ENCODE results near the gene RNPEPL1. TPM values are rescaled to one million over a fixed set of nuclear protein-coding genes. Genes with fewer than 3 reads are reported as not detected.

Gene RNPEPL1
- total RNA-seq, 1 experiment from 2014 or later = 25.8 TPM

- Histone ChIP-seq H3K27ac (ENCODE audit: low read length) (peak overlapping the region; percentile 92), H3K36me3 (ENCODE audit: low read depth, low read length) (no peaks in the 10 kb centered on the region; the same call in 1 of the 2 replicates), H3K4me1 (ENCODE audit: insufficient read depth, low read length) (peaks cover 60% of the 10 kb centered on the region), H4K20me1 (ENCODE audit: low read length) (no peaks in the 10 kb centered on the region), H3K79me2 (ENCODE audit: low read length) (peaks cover 26% of the 10 kb centered on the region), H3K9me3 (ENCODE audit: low read length) (no peaks in the 10 kb centered on the region), H3K4me2 (ENCODE audit: low read length) (peak overlapping the region; percentile 92), H3K9me2 (replicated peaks; ENCODE audit: low read length) (no peaks in the 10 kb centered on the region), H3K27me3 (ENCODE audit: low read length) (no peaks in the 10 kb centered on the region), H3K4me3 (ENCODE audit: low read length) (peak overlapping the region; percentile 62), H3K9ac (ENCODE audit: low read length) (peak overlapping the region; percentile 66), H2AFZ (ENCODE audit: low read length) (peak overlapping the region; percentile 70), H3F3A (ENCODE audit: low read length, unreplicated experiment) (peaks cover 4% of the 10 kb centered on the region)
- peak; percentile 76 for DNase-seq
- no TSS peak for BruUV-seq (replicated peaks)
- ChIA-PET CTCF (interaction anchor here (0.6 to 1.9 kb wide), 5 partner anchors 15 to 275 kb away, joined by 3 to 31 read pairs (median 4); partner anchors contain the start of gene CAPN10), POLR2A (ENCODE audit: unreplicated experiment) (interaction anchor here (0.6 to 1.9 kb wide), 4 partner anchors 14 to 772 kb away, joined by 3 to 8 read pairs (median 6); no protein-coding TSS in a partner anchor)
- peak; percentile 19 for ATAC-seq
- no peak for TF ChIP-seq EZH2phosphoT487 (IDR thresholded peaks at IDR 0.05; ENCODE audit: borderline replicate concordance, low read length)
- TF ChIP-seq CTCF (conservative IDR thresholded peaks at IDR 0.05; ENCODE audit: low read depth, low read length) = no peak
- no peak for TF ChIP-seq EZH2 (IDR thresholded peaks at IDR 0.05; ENCODE audit: low read length, unreplicated experiment)
- intact Hi-C loops (cut with micrococcal nuclease) = no loop called here
These were observed 2.7 kb upstream of the RNPEPL1 start for GRCh38 chr2:240565333-240566202.

GRCh38 chr2:240566203-240567136 lies 1.8 kb upstream of the RNPEPL1 start:
- peaks cover 56% of the 10 kb centered on the region for H3K4me1 ChIP-seq (ENCODE audit: insufficient read depth, low read length)
- H4K20me1 ChIP-seq (ENCODE audit: low read length) = no peaks in the 10 kb centered on the region
- peak overlapping the region; percentile 92 for H3K27ac ChIP-seq (ENCODE audit: low read length)
- peaks cover under 1% of the 10 kb centered on the region for H3F3A ChIP-seq (ENCODE audit: low read length, unreplicated experiment)
- POLR2A ChIA-PET (ENCODE audit: unreplicated experiment) = interaction anchor here (0.6 to 1.9 kb wide), 3 partner anchors 13 to 773 kb away, joined by 3 to 8 read pairs (median 8); no protein-coding TSS in a partner anchor
- H3K27me3 ChIP-seq (ENCODE audit: low read length) = no peaks in the 10 kb centered on the region
- DNase-seq (peak; percentile 81), ATAC-seq (peak; percentile 60)
- peak overlapping the region; percentile 99 for H3K4me2 ChIP-seq (ENCODE audit: low read length)
- peak overlapping the region; percentile 78 for H3K4me3 ChIP-seq (ENCODE audit: low read length)
- H3K36me3 ChIP-seq (ENCODE audit: low read depth, low read length) = no peaks in the 10 kb centered on the region; the same call in 1 of the 2 replicates
- peak overlapping the region; percentile 66 for H3K9ac ChIP-seq (ENCODE audit: low read length)
- intact Hi-C loops (cut with micrococcal nuclease) = no loop called here
- no TSS peak for BruUV-seq (replicated peaks)
- CTCF ChIA-PET = interaction anchor here (0.6 to 1.9 kb wide), 7 partner anchors 14 to 1559 kb away, joined by 3 to 31 read pairs (median 4); partner anchors contain the start of gene CAPN10
- H3K9me3 ChIP-seq (ENCODE audit: low read length) = no peaks in the 10 kb centered on the region
- H3K79me2 ChIP-seq (ENCODE audit: low read length) = peaks cover 35% of the 10 kb centered on the region
- H3K9me2 ChIP-seq (replicated peaks; ENCODE audit: low read length) = no peaks in the 10 kb centered on the region
- H2AFZ ChIP-seq (ENCODE audit: low read length) = peak overlapping the region; percentile 71
- TF ChIP-seq EZH2phosphoT487 (IDR thresholded peaks at IDR 0.05; ENCODE audit: borderline replicate concordance, low read length) (no peak), CTCF (conservative IDR thresholded peaks at IDR 0.05; ENCODE audit: low read depth, low read length) (peak; percentile 61)

All from PC-3 (cell line).